ENCODE data around the gene DNAI1.

- TF ChIP-seq TAF1 (IDR thresholded peaks at IDR 0.05; ENCODE audit: borderline replicate concordance, insufficient read depth, low read length) (no peak), POLR2AphosphoS5 (IDR thresholded peaks at IDR 0.05; ENCODE audit: low read depth, low read length) (no peak), SIN3A (IDR thresholded peaks at IDR 0.05; ENCODE audit: borderline replicate concordance, insufficient read depth, low read length) (no peak)
- TF ChIP-seq, protein P1, sequence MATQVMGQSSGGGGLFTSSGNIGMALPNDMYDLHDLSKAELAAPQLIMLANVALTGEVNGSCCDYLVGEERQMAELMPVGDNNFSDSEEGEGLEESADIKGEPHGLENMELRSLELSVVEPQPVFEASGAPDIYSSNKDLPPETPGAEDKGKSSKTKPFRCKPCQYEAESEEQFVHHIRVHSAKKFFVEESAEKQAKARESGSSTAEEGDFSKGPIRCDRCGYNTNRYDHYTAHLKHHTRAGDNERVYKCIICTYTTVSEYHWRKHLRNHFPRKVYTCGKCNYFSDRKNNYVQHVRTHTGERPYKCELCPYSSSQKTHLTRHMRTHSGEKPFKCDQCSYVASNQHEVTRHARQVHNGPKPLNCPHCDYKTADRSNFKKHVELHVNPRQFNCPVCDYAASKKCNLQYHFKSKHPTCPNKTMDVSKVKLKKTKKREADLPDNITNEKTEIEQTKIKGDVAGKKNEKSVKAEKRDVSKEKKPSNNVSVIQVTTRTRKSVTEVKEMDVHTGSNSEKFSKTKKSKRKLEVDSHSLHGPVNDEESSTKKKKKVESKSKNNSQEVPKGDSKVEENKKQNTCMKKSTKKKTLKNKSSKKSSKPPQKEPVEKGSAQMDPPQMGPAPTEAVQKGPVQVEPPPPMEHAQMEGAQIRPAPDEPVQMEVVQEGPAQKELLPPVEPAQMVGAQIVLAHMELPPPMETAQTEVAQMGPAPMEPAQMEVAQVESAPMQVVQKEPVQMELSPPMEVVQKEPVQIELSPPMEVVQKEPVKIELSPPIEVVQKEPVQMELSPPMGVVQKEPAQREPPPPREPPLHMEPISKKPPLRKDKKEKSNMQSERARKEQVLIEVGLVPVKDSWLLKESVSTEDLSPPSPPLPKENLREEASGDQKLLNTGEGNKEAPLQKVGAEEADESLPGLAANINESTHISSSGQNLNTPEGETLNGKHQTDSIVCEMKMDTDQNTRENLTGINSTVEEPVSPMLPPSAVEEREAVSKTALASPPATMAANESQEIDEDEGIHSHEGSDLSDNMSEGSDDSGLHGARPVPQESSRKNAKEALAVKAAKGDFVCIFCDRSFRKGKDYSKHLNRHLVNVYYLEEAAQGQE (IDR thresholded peaks at IDR 0.05; ENCODE audit: insufficient read depth in 1 of 2, low read depth in 2 of 2, low read length in 2 of 2): no peak
These were observed 95.0 kb downstream of the DNAI1 start for GRCh38 chr9:34553511-34554021.

All from PFSK-1 (cell line).